Subcutaneous abdominal adipose tissue (tissue), 5 donors: ENCODE results near the gene SLC9C1.

Experiments
- H3K27ac ChIP-seq: one replicate; pipeline ENCODE4 v1.7.0; 2013; ENCODE audit warnings: low read depth, mild to moderate bottlenecking, inconsistent platforms, low read length, moderate library complexity
- H3K27me3 ChIP-seq, 5 donors: one replicate each; pipeline ENCODE4 v1.7.0; 2013; ENCODE audit warnings: low read length in 5 of 5, inconsistent platforms in 1 of 5; ENCODE audit not compliant: control insufficient read depth in 5 of 5, insufficient read depth in 4 of 5
- H3K36me3 ChIP-seq, 5 donors: one replicate each; pipeline ENCODE4 v1.7.0; 2013; ENCODE audit warnings: low read length in 5 of 5; ENCODE audit not compliant: control insufficient read depth in 5 of 5, insufficient read depth in 5 of 5
- H3K4me1 ChIP-seq, 5 donors: one replicate each; pipeline ENCODE4 v1.7.0; 2013; ENCODE audit warnings: low read length in 5 of 5, mild to moderate bottlenecking in 3 of 5, moderate library complexity in 1 of 5; ENCODE audit not compliant: control insufficient read depth in 5 of 5, insufficient read depth in 5 of 5
- H3K4me3 ChIP-seq, 5 donors: one replicate each; pipeline ENCODE4 v1.7.0; 2013; ENCODE audit warnings: low read length in 5 of 5, low read depth in 1 of 5
- H3K9ac ChIP-seq, 5 donors: one replicate each; pipeline ENCODE4 v1.7.0; 2013; ENCODE audit warnings: low read length in 5 of 5, mild to moderate bottlenecking in 4 of 5, moderate library complexity in 3 of 5
- H3K9me3 ChIP-seq, 5 donors: one replicate each; pipeline ENCODE4 v1.7.0; 2013; ENCODE audit warnings: low read length in 5 of 5; ENCODE audit not compliant: control insufficient read depth in 5 of 5
- donor health status: healthy.
- donor health status: healthy.
- donor health status: healthy.
- donor health status: healthy.
- donor health status: healthy.

The SLC9C1 gene

GRCh38 chr3:112117415-112117814, 176.6 kb downstream of the SLC9C1 start:
- peaks cover 0 to 25% (median 0%) of the 10 kb centered on the region in 5 donors for H3K4me1 ChIP-seq
- H3K27me3 ChIP-seq = no peaks in the 10 kb centered on the region
- peak overlapping the region in 1 of 5 donors; percentile 4 for H3K9ac ChIP-seq
- H3K9me3 ChIP-seq = no peaks in the 10 kb centered on the region
- no peaks in the 10 kb centered on the region for H3K36me3 ChIP-seq
- H3K27ac ChIP-seq = no peak overlapping the region
- no peak overlapping the region for H3K4me3 ChIP-seq

- Histone ChIP-seq H3K36me3 (no peaks in the 10 kb centered on the region), H3K27ac (no peak overlapping the region), H3K9ac (peak overlapping the region in 2 of 5 donors; percentile 4 to 31), H3K27me3 (no peaks in the 10 kb centered on the region), H3K4me1 (peaks cover 0 to 25% (median 0%) of the 10 kb centered on the region in 5 donors), H3K9me3 (no peaks in the 10 kb centered on the region), H3K4me3 (peak overlapping the region; percentile 13 to 62 (median 57))
Measured at GRCh38 chr3:112116748-112117186, 177.2 kb downstream of the SLC9C1 start.

DNA sequence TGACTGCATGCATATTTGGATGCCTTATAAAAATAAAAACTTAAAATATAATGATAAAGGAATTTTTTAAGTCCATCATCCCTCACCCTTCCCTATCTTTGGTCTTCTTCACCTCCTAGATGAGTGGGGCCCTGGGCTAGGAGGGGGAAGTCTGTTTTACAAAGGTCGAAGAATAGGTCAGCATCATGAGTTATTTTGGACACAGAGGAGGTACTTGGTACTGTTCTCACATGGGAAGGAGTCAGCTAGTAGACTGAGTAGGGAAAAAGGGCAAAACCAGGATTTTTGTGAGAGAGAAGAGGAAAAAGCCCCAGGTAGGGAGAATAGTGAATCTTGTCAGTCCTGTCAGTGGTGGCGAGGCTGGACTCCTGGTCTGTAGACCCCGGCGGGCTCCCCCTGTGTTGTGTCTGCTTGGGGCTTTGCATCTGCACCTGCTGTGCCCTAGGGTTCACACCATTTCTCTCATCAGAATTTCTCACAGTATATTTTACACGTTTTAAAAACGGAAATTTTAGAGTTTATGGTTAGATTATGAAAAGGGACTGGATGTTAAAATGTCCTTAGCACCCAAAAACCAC, 178.1 kb downstream of the SLC9C1 start:
- peaks cover 0 to 25% (median 5%) of the 10 kb centered on the region in 5 donors for H3K4me1 ChIP-seq
- H3K36me3 ChIP-seq = no peaks in the 10 kb centered on the region
- H3K27ac ChIP-seq = no peak overlapping the region
- no peak overlapping the region for H3K9ac ChIP-seq
- no peaks in the 10 kb centered on the region for H3K27me3 ChIP-seq
- no peaks in the 10 kb centered on the region for H3K9me3 ChIP-seq
- H3K4me3 ChIP-seq = no peak overlapping the region

DNA sequence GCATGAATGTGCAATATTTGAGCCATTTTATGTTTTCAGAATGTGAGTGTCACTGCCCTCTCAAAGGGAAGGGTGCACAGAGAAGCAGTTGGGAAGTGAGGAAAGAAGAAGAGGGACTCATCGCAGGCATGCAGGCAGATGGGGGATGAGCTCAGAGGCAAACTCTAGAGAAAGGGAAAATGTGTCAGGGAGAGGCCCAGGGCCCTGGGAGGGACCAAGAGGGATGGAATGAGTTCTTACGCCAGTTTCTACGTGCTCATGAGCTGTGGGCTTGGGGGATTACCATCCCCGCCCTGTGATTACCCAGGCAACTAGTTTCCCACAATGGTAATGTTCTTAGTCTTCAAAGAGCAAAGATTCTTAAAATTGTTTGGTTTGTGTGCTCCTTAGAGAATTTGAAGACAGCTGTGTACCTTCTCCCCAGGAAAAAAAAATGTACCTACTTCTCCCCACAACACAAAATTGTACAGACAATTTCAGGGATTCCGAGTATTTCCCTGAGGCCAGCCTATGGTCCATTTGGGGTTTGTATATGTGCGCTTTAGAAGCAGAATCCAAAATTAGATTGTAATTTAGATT, 178.8 kb downstream of the SLC9C1 start:
- no peak overlapping the region for H3K4me3 ChIP-seq
- H3K27ac ChIP-seq = no peak overlapping the region
- no peaks in the 10 kb centered on the region for H3K27me3 ChIP-seq
- no peak overlapping the region for H3K9ac ChIP-seq
- peaks cover 0 to 24% (median 5%) of the 10 kb centered on the region in 5 donors for H3K4me1 ChIP-seq
- no peaks in the 10 kb centered on the region for H3K9me3 ChIP-seq
- H3K36me3 ChIP-seq = no peaks in the 10 kb centered on the region

GRCh38 chr3:112114576-112115160, 179.3 kb downstream of the SLC9C1 start:
- Histone ChIP-seq H3K4me3 (no peak overlapping the region), H3K36me3 (no peaks in the 10 kb centered on the region), H3K4me1 (peaks cover 0 to 19% (median 5%) of the 10 kb centered on the region in 5 donors), H3K27ac (no peak overlapping the region), H3K9me3 (no peaks in the 10 kb centered on the region), H3K27me3 (no peaks in the 10 kb centered on the region), H3K9ac (no peak overlapping the region)

- H3K36me3 ChIP-seq = peaks cover 0 to 2% (median 0%) of the 10 kb centered on the region in 5 donors
- H3K4me1 ChIP-seq = peaks cover 0 to 9% (median 5%) of the 10 kb centered on the region in 5 donors
- no peak overlapping the region for H3K27ac ChIP-seq
- H3K27me3 ChIP-seq = no peaks in the 10 kb centered on the region
- H3K4me3 ChIP-seq = no peak overlapping the region
- no peak overlapping the region for H3K9ac ChIP-seq
- no peaks in the 10 kb centered on the region for H3K9me3 ChIP-seq
Measured at GRCh38 chr3:112111785-112112402, 182.1 kb downstream of the SLC9C1 start.

DNA sequence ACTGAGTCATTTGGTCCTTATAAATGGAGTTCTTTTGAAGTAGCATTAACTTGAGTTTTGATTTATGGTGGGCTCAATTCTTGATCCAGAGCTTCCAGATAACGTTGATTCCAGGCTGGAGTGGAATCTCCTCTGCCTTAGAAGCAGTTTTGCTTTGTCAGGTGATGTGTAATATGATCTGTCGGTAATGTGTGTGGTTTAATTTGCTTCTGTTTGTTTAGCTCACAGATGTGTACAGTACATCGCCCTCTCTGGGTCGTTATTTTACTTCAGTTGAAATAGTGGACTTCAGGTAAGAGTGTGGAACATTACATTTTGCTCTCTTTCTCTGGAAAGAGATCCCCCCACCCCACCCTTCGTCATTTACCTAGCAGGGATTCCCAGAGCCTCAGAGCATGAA, 184.7 kb downstream of the SLC9C1 start:
- Histone ChIP-seq H3K27me3 (no peaks in the 10 kb centered on the region), H3K4me3 (no peak overlapping the region), H3K9me3 (no peaks in the 10 kb centered on the region), H3K27ac (no peak overlapping the region), H3K36me3 (peaks cover 0 to 4% (median 0%) of the 10 kb centered on the region in 5 donors), H3K4me1 (peaks cover 0 to 5% (median 0%) of the 10 kb centered on the region in 5 donors), H3K9ac (no peak overlapping the region)

DNA sequence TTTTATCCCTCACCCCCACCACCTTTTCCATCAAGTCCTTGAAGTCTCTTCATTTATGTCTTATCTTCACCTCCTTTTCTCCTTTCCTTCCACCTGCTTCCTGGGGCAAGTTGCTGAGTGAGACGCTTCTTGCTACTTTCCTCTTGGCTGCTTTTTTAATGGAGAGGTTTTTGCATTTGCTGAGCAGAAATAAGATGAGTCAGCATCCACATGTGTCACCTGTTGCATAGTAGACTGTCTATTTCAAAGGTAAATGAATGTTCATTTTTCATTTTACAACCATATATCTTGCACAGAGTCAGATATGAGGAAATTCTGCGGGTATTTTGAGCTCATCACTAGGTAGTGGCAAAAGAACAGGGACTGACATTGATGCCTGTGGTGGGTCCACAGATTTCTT, 189.2 kb downstream of the SLC9C1 start:
- Histone ChIP-seq H3K27me3 (peaks cover 0 to 3% (median 0%) of the 10 kb centered on the region in 5 donors), H3K36me3 (peaks cover 0 to 4% (median 0%) of the 10 kb centered on the region in 5 donors), H3K27ac (no peak overlapping the region), H3K9ac (no peak overlapping the region), H3K4me3 (no peak overlapping the region), H3K4me1 (no peaks in the 10 kb centered on the region), H3K9me3 (no peaks in the 10 kb centered on the region)

GRCh38 chr3:112101916-112102315, 192.1 kb downstream of the SLC9C1 start:
- Histone ChIP-seq H3K9me3 (no peaks in the 10 kb centered on the region), H3K27me3 (peaks cover 0 to 3% (median 0%) of the 10 kb centered on the region in 5 donors), H3K4me1 (no peaks in the 10 kb centered on the region), H3K9ac (no peak overlapping the region), H3K36me3 (peaks cover 0 to 2% (median 0%) of the 10 kb centered on the region in 5 donors), H3K4me3 (no peak overlapping the region), H3K27ac (no peak overlapping the region)

GRCh38 chr3:112097378-112097777, 196.6 kb downstream of the SLC9C1 start:
- H3K4me3 ChIP-seq = no peak overlapping the region
- H3K9me3 ChIP-seq = no peaks in the 10 kb centered on the region
- H3K36me3 ChIP-seq = no peaks in the 10 kb centered on the region
- peaks cover 0 to 9% (median 6%) of the 10 kb centered on the region in 5 donors for H3K4me1 ChIP-seq
- H3K9ac ChIP-seq = no peak overlapping the region
- H3K27me3 ChIP-seq = no peaks in the 10 kb centered on the region
- H3K27ac ChIP-seq = no peak overlapping the region
